ENCODE data around the gene ANKRD11. TPM values are rescaled to one million over a fixed set of nuclear protein-coding genes. Genes with fewer than 3 reads are reported as not detected.

The ANKRD11 gene
- polyA plus RNA-seq, 3 donors, result 3.2 to 62.4 (median 5.4) TPM

DNA sequence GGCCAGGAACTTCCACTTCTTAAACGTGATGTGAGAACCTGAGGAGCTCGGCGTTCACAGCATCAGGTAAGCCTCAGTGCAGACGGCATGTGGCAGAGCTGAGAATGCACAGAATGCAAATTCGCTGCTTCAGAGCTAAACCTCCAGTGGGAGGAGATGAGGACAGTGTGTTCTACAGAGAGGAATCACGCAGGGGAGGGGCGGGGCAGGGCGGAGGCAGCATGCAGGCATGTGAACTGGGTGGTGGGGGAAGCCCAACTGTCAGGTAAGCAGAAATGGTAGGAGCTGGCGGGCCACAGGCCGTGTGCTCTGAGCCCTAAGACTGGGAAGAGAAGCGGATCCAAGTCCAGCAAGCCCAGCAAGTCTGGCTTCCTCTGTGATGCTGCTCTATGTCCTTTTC is 178.2 kb downstream of the ANKRD11 start:
- peaks cover 12 to 16% of the 10 kb centered on the region in 2 donors for H3K4me1 ChIP-seq (ENCODE audit: control insufficient read depth in 1 of 2, insufficient read depth in 2 of 2, low read length in 2 of 2)
- TF ChIP-seq, protein P1, sequence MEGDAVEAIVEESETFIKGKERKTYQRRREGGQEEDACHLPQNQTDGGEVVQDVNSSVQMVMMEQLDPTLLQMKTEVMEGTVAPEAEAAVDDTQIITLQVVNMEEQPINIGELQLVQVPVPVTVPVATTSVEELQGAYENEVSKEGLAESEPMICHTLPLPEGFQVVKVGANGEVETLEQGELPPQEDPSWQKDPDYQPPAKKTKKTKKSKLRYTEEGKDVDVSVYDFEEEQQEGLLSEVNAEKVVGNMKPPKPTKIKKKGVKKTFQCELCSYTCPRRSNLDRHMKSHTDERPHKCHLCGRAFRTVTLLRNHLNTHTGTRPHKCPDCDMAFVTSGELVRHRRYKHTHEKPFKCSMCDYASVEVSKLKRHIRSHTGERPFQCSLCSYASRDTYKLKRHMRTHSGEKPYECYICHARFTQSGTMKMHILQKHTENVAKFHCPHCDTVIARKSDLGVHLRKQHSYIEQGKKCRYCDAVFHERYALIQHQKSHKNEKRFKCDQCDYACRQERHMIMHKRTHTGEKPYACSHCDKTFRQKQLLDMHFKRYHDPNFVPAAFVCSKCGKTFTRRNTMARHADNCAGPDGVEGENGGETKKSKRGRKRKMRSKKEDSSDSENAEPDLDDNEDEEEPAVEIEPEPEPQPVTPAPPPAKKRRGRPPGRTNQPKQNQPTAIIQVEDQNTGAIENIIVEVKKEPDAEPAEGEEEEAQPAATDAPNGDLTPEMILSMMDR (IDR thresholded peaks at IDR 0.05), result no peak
- no peak overlapping the region for H3K27ac ChIP-seq (ENCODE audit: low read depth in 1 of 2, low read length in 2 of 2)
- no peak overlapping the region for H3K4me3 Mint-ChIP-seq
- H3K27me3 Mint-ChIP-seq (ENCODE audit: low read depth in 3 of 3), result peaks cover 0 to 4% (median 2%) of the 10 kb centered on the region in 3 donors
- no peak overlapping the region for H3K4me2 ChIP-seq (replicated peaks; ENCODE audit: extremely low read depth, low read length, poor library complexity, severe bottlenecking)
- peaks cover 54 to 83% of the 10 kb centered on the region in 2 donors for H3K36me3 Mint-ChIP-seq
- no peaks in the 10 kb centered on the region for H3K9me3 ChIP-seq (replicated peaks in 1 of 2; ENCODE audit: control insufficient read depth in 1 of 2, insufficient read depth in 1 of 2, low read length in 2 of 2)
- DNase-seq, result no peak
- H3K9ac ChIP-seq (ENCODE audit: insufficient read depth, low read length, poor library complexity, severe bottlenecking), result no peak overlapping the region
- H3K27ac Mint-ChIP-seq, result peak overlapping the region in 3 of 7 donors; percentile 13 to 57 (median 18)
- H3K79me2 ChIP-seq (ENCODE audit: insufficient read depth, low read length), result peaks cover 100% of the 10 kb centered on the region
- peaks cover 100% of the 10 kb centered on the region for H4K20me1 ChIP-seq (ENCODE audit: insufficient read depth, low read length)
- peaks cover 17% of the 10 kb centered on the region for H3K4me1 Mint-ChIP-seq
- H2AFZ ChIP-seq (ENCODE audit: insufficient read depth, low read depth, low read length, poor library complexity, severe bottlenecking), result no peak overlapping the region
- 88% methylated on average over 11 of the region's 11 CpGs for WGBS (ENCODE audit: insufficient coverage)
- intact Hi-C loops (cut with micrococcal nuclease), result no loop called here
- H3K4me3 ChIP-seq (replicated peaks in 1 of 3; ENCODE audit: low read depth in 2 of 3, low read length in 3 of 3), result no peak overlapping the region
- H3K27me3 ChIP-seq (ENCODE audit: control insufficient read depth in 2 of 2, insufficient read depth in 2 of 2, low read length in 2 of 2), result no peaks in the 10 kb centered on the region
- H3K36me3 ChIP-seq (replicated peaks in 1 of 2; ENCODE audit: control insufficient read depth in 1 of 2, insufficient read depth in 2 of 2, low read length in 2 of 2), result peaks cover 33 to 81% of the 10 kb centered on the region in 2 donors
- peaks cover 0 to 1% (median 0%) of the 10 kb centered on the region in 7 donors for H3K9me3 Mint-ChIP-seq

DNA sequence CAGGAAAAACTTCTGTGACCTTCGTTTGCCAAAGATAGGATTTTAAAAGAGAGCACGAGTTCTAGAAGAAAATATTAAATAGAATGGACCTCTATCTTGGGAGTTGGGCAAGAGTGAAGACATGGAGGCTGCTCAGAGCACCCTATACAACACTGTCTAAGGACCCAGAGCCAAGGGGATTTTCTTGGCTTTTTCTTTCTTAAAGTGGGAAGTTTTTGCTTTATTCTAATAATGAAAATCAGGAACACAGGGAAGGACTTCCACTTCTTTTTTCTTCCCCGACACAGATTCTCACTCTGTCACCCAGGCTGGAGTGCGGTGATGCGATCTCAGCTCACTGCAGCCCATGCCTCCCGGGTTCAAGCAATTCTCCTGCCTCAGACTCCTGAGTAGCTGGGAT is 178.7 kb downstream of the ANKRD11 start:
- H3K9ac ChIP-seq (ENCODE audit: insufficient read depth, low read length, poor library complexity, severe bottlenecking), result no peak overlapping the region
- peaks cover 100% of the 10 kb centered on the region for H3K79me2 ChIP-seq (ENCODE audit: insufficient read depth, low read length)
- H3K4me3 Mint-ChIP-seq, result no peak overlapping the region
- peaks cover 0 to 2% (median 0%) of the 10 kb centered on the region in 7 donors for H3K9me3 Mint-ChIP-seq
- no peak overlapping the region for H2AFZ ChIP-seq (ENCODE audit: insufficient read depth, low read depth, low read length, poor library complexity, severe bottlenecking)
- H3K4me2 ChIP-seq (replicated peaks; ENCODE audit: extremely low read depth, low read length, poor library complexity, severe bottlenecking), result no peak overlapping the region
- intact Hi-C loops (cut with micrococcal nuclease), result no loop called here
- H3K4me3 ChIP-seq (replicated peaks in 1 of 3; ENCODE audit: low read depth in 2 of 3, low read length in 3 of 3), result no peak overlapping the region
- H3K27ac ChIP-seq (ENCODE audit: low read depth in 1 of 2, low read length in 2 of 2), result no peak overlapping the region
- H3K9me3 ChIP-seq (replicated peaks in 1 of 2; ENCODE audit: control insufficient read depth in 1 of 2, insufficient read depth in 1 of 2, low read length in 2 of 2), result no peaks in the 10 kb centered on the region
- H3K27me3 Mint-ChIP-seq (ENCODE audit: low read depth in 3 of 3), result peaks cover 0 to 4% (median 2%) of the 10 kb centered on the region in 3 donors
- no peaks in the 10 kb centered on the region for H3K27me3 ChIP-seq (ENCODE audit: control insufficient read depth in 2 of 2, insufficient read depth in 2 of 2, low read length in 2 of 2)
- DNase-seq, result no peak
- peaks cover 6 to 11% of the 10 kb centered on the region in 2 donors for H3K4me1 ChIP-seq (ENCODE audit: control insufficient read depth in 1 of 2, insufficient read depth in 2 of 2, low read length in 2 of 2)
- peaks cover 11% of the 10 kb centered on the region for H3K4me1 Mint-ChIP-seq
- peaks cover 33 to 79% of the 10 kb centered on the region in 2 donors for H3K36me3 ChIP-seq (replicated peaks in 1 of 2; ENCODE audit: control insufficient read depth in 1 of 2, insufficient read depth in 2 of 2, low read length in 2 of 2)
- peaks cover 52 to 82% of the 10 kb centered on the region in 2 donors for H3K36me3 Mint-ChIP-seq
- peaks cover 100% of the 10 kb centered on the region for H4K20me1 ChIP-seq (ENCODE audit: insufficient read depth, low read length)
- H3K27ac Mint-ChIP-seq, result peak overlapping the region in 1 of 7 donors; percentile 70
- TF ChIP-seq, protein P1 (IDR thresholded peaks at IDR 0.05), result no peak
- WGBS (ENCODE audit: insufficient coverage), result 90% methylated on average over 3 of the region's 6 CpGs

All from CD14-positive monocyte (primary cell).